ENCODE data around the gene INKA2.

GRCh38 chr1:111777301-111777700 is 38.1 kb upstream of the INKA2 start:
- no peak for TF ChIP-seq POLR2A (IDR thresholded peaks at IDR 0.05; ENCODE audit: low read depth, low read length)
- no peak for TF ChIP-seq POLR2AphosphoS5 (IDR thresholded peaks at IDR 0.05; ENCODE audit: low read depth, low read length)

All from GM12892 (cell line).